GM12878 (cell line): Measurements from ENCODE around the gene KIAA0319L. TPM values are rescaled to one million over a fixed set of nuclear protein-coding genes. Genes with fewer than 3 reads are reported as not detected.
A peak's percentile ranks its signal among the peaks of the same experiment; 100 is the strongest.

Experiments
- ASH2L ChIP-seq: fragments of 300-600, 200-600 bp; sonication (generic); IDR thresholded peaks from 2 replicates; pipeline ENCODE4 v1.6.1; 2017; ENCODE audit warnings: low read depth, mild to moderate bottlenecking, borderline replicate concordance
- ATF2 ChIP-seq: IDR thresholded peaks from 2 replicates; pipeline ENCODE4 v1.6.1; 2012; ENCODE audit warnings: low read length, inconsistent platforms
- ATF7 ChIP-seq: fragments of 450-650 bp; IDR thresholded peaks from 2 replicates; pipeline ENCODE4 v1.6.1; 2016; ENCODE audit warnings: low read depth, mild to moderate bottlenecking
- BRCA1 ChIP-seq: IDR thresholded peaks from 2 replicates; pipeline ENCODE4 v1.6.1; 2011; ENCODE audit warnings: low read depth, low read length, improper control_type of control experiment
- CHD4 ChIP-seq: fragments of 200-600 bp; sonication (generic); IDR thresholded peaks from 2 replicates; pipeline ENCODE4 v1.6.1; 2016; ENCODE audit warnings: mild to moderate bottlenecking
- FOXM1 ChIP-seq: IDR thresholded peaks from 2 replicates; pipeline ENCODE4 v1.6.1; 2012; ENCODE audit warnings: low read depth, mild to moderate bottlenecking, inconsistent platforms, low read length, moderate library complexity
- GATAD2B ChIP-seq: fragments of 450-650 bp; conservative IDR thresholded peaks from 2 replicates; pipeline ENCODE4 v1.6.1; 2017; ENCODE audit warnings: low read depth, mild to moderate bottlenecking, moderate library complexity
- HCFC1 ChIP-seq: fragments of 150-350 bp; IDR thresholded peaks from 2 replicates; pipeline ENCODE4 v1.6.1; 2014; ENCODE audit warnings: low read length
- HSF1 ChIP-seq: fragments of 150-350 bp; IDR thresholded peaks from 2 replicates; pipeline ENCODE4 v1.6.1; 2014; ENCODE audit warnings: mild to moderate bottlenecking, low read depth, low read length
- JUNB ChIP-seq: IDR thresholded peaks from 2 replicates; pipeline ENCODE4 v1.6.1; 2016; ENCODE audit warnings: antibody characterized with exemption, mild to moderate bottlenecking
- NFXL1 ChIP-seq: fragments of 450-650 bp; IDR thresholded peaks from 2 replicates; pipeline ENCODE4 v1.6.1; 2017; ENCODE audit warnings: antibody characterized with exemption, mild to moderate bottlenecking, borderline replicate concordance
- NFYA ChIP-seq: IDR thresholded peaks from 2 replicates; pipeline ENCODE4 v1.6.1; 2011; ENCODE audit warnings: low read depth, mild to moderate bottlenecking, low read length, improper control_type of control experiment, borderline replicate concordance
- POLR2AphosphoS2 ChIP-seq: IDR thresholded peaks from 2 replicates; pipeline ENCODE4 v1.6.1; 2011; ENCODE audit warnings: low read depth, mild to moderate bottlenecking, low read length, improper control_type of control experiment, moderate library complexity
- RAD51 ChIP-seq: fragments of 450-650 bp; IDR thresholded peaks from 2 replicates; pipeline ENCODE4 v1.6.1; 2016; ENCODE audit warnings: moderate library complexity, mild to moderate bottlenecking, inconsistent platforms
- SKIL ChIP-seq: fragments of 450-650 bp; IDR thresholded peaks from 2 replicates; pipeline ENCODE4 v1.6.1; 2017; ENCODE audit warnings: mild to moderate bottlenecking, low read depth, inconsistent platforms; ENCODE audit not compliant: poor library complexity, severe bottlenecking
- SMC3 ChIP-seq: IDR thresholded peaks from 2 replicates; pipeline ENCODE4 v1.6.1; 2011; ENCODE audit warnings: low read length, improper control_type of control experiment, borderline replicate concordance
- SP1 ChIP-seq: IDR thresholded peaks from one replicate; pipeline ENCODE4 v1.6.1; 2011; ENCODE audit warnings: low read depth, low read length
- SREBF1 ChIP-seq: IDR thresholded peaks from 2 replicates; pipeline ENCODE4 v1.6.1; 2012; ENCODE audit warnings: mild to moderate bottlenecking, low read length
- STAT1 ChIP-seq: fragments of 450-650 bp; conservative IDR thresholded peaks from 2 replicates; pipeline ENCODE4 v1.6.1; 2014; ENCODE audit warnings: antibody characterized with exemption, mild to moderate bottlenecking
- TARDBP ChIP-seq: IDR thresholded peaks from 2 replicates; pipeline ENCODE4 v1.6.1; 2016; ENCODE audit warnings: borderline replicate concordance
- YY1 ChIP-seq: IDR thresholded peaks from 2 replicates; pipeline ENCODE4 v1.6.1; 2011; ENCODE audit warnings: low read depth, mild to moderate bottlenecking, low read length
- ZNF24 ChIP-seq: fragments of 450-650 bp; IDR thresholded peaks from 2 replicates; pipeline ENCODE4 v1.6.1; 2017; ENCODE audit warnings: antibody characterized with exemption, mild to moderate bottlenecking
- ZNF622 ChIP-seq: fragments of 450-650 bp; IDR thresholded peaks from 2 replicates; pipeline ENCODE4 v1.6.1; 2017; ENCODE audit warnings: mild to moderate bottlenecking, inconsistent platforms
- polyA plus RNA-seq, 11 experiments: library from polyadenylated mRNA; depleted of rRNA in 4 of 11; unstranded in 6 of 11; stranded (reverse) in 5 of 11; fragments of >200 nt; fragmentation: Nextera tagmentation in 4 of 11; fragmentation: Illumina TruSeq in 1 of 11; extraction: Ambion mirVana in 4 of 11; extraction: Trizol in 1 of 11; gene quantifications; 1 replicate in 1 of 11; 2 replicates in 10 of 11; pipeline versions ENCODE4 v1.2.1 to v1.2.3, GENCODE V29; 2011 to 2016; ENCODE audit warnings: inconsistent platforms in 2 of 11, missing spikeins in 2 of 11, low read depth in 1 of 11
- total RNA-seq, 4 experiments: library from RNA; depleted of rRNA in 3 of 4; stranded (reverse); fragments of >200 nt in 3 of 4; fragmentation: Illumina TruSeq in 1 of 4; extraction: Trizol in 1 of 4; gene quantifications; 2 replicates each; pipeline versions ENCODE4 v1.2.1 to v1.2.3, GENCODE V29; 2013 to 2021
- TF ChIP-seq, protein P1 (sequence below): fragments of 450-650 bp; IDR thresholded peaks from 2 replicates; pipeline ENCODE4 v1.6.1; 2017; ENCODE audit warnings: mild to moderate bottlenecking, moderate library complexity

The KIAA0319L gene
- total and polyA plus RNA-seq, 10 of the 15 experiments (the other 5 are each of a cell fraction or from before 2014, with no cell fraction given) = 2.6 to 57.8 (median 25.4) TPM

DNA sequence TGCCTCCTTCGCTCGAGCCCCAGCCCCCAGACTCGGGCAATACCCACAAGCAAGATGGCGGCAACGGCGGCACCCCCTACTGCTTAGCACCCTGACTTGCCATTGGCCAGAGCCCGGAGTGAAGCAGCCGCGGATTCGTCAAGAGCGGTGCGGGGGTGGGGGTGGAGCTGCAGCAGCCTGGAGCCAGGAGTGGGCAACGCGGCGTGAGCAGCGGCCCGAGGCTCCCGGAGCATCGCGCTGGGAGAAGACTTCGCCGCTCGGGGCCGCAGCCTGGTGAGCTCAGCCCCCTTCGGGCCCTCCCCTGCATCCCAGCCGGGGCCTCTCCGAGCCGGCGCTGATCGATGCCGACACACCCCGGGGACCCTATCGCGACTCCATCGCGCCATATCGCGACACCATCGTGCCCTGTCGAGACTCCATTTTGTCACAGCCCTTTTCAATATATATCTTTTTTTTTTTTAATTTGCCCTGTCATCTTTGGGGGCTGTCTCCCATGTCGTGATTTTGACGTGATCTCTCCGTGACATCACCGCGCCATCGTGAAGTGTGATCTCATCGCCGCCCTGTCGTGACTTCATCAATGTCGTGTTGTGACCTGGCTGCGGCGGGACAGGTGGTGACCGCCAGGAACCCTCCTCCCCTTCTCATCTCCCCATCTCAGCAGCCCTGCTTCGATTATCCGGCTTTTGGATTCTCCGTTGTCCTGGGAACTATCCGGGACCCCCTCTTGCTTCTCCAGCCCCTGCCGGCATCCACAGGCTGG is 589 bp upstream of the KIAA0319L start, which contains the start of gene NCDN (continued):
- TF ChIP-seq ZNF24 (no peak), NFYA (peak; percentile 65), SMC3 (no peak), ATF7 (peak; percentile 49; the same call in 1 of the 2 replicates), SREBF1 (peak; percentile 82), NFXL1 (no peak), BRCA1 (no peak), FOXM1 (no peak), SP1 (peak; percentile 99), HSF1 (no peak), ASH2L (peak; percentile 48), HCFC1 (peak; percentile 97), ZNF622 (no peak), CHD4 (no peak), TARDBP (peak; percentile 97), RAD51 (no peak), STAT1 (0 out of 2 replicates have a peak, but pooled peaks have one; percentile 50), JUNB (no peak), ATF2 (no peak), POLR2AphosphoS2 (peak; percentile 69; the same call in 1 of the 2 replicates), YY1 (peak; percentile 100), GATAD2B (peak; percentile 87), SKIL (no peak)
- TF ChIP-seq, protein P1, sequence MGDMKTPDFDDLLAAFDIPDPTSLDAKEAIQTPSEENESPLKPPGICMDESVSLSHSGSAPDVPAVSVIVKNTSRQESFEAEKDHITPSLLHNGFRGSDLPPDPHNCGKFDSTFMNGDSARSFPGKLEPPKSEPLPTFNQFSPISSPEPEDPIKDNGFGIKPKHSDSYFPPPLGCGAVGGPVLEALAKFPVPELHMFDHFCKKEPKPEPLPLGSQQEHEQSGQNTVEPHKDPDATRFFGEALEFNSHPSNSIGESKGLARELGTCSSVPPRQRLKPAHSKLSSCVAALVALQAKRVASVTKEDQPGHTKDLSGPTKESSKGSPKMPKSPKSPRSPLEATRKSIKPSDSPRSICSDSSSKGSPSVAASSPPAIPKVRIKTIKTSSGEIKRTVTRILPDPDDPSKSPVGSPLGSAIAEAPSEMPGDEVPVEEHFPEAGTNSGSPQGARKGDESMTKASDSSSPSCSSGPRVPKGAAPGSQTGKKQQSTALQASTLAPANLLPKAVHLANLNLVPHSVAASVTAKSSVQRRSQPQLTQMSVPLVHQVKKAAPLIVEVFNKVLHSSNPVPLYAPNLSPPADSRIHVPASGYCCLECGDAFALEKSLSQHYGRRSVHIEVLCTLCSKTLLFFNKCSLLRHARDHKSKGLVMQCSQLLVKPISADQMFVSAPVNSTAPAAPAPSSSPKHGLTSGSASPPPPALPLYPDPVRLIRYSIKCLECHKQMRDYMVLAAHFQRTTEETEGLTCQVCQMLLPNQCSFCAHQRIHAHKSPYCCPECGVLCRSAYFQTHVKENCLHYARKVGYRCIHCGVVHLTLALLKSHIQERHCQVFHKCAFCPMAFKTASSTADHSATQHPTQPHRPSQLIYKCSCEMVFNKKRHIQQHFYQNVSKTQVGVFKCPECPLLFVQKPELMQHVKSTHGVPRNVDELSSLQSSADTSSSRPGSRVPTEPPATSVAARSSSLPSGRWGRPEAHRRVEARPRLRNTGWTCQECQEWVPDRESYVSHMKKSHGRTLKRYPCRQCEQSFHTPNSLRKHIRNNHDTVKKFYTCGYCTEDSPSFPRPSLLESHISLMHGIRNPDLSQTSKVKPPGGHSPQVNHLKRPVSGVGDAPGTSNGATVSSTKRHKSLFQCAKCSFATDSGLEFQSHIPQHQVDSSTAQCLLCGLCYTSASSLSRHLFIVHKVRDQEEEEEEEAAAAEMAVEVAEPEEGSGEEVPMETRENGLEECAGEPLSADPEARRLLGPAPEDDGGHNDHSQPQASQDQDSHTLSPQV = no peak
